WTC11 (cell line): ENCODE measurements around the gene DIAPH1. TPM values are rescaled to one million over a fixed set of nuclear protein-coding genes. Genes with fewer than 3 reads are reported as not detected.

ENCODE experiments used
- ATAC-seq: fragments of 200-7000 bp; cut with Tn5 transposase; 2 replicates; pipeline ENCODE4 v1.10.0; 2021; ENCODE audit warnings: mild to moderate bottlenecking, moderate library complexity
- CTCF ChIA-PET: fragments of 300-600 bp; sonication (Branson Sonifier 250); formaldehyde crosslinking; loops from one replicate; lab custom pipeline; 2021; ENCODE audit warnings: antibody characterized with exemption; lab: Charles Lee
- POLR2A ChIA-PET: fragments of 350-600 bp; sonication (Branson Sonifier 250); formaldehyde crosslinking; loops from one replicate; lab custom pipeline; 2021; ENCODE audit warnings: antibody characterized with exemption; lab: Charles Lee
- DNase-seq: peaks from one replicate; pipeline ENCODE4 v3.0.0; 2021; ENCODE audit warnings: low spot score
- H3K27ac Mint-ChIP-seq: 2 replicates; pipeline ENCODE4 v1.8.0; 2021; ENCODE audit warnings: mixed read lengths
- H3K27me3 Mint-ChIP-seq: 2 replicates; pipeline ENCODE4 v1.8.0; 2021; ENCODE audit warnings: low read depth, mild to moderate bottlenecking, moderate library complexity, mixed read lengths
- H3K36me3 Mint-ChIP-seq: 2 replicates; pipeline ENCODE4 v1.8.0; 2021; ENCODE audit warnings: mixed read lengths
- H3K4me1 Mint-ChIP-seq: 2 replicates; pipeline ENCODE4 v1.8.0; 2022; ENCODE audit warnings: mixed read lengths
- H3K4me3 Mint-ChIP-seq: 2 replicates; pipeline ENCODE4 v1.8.0; 2021; ENCODE audit warnings: mild to moderate bottlenecking, moderate library complexity, mixed read lengths
- H3K9me3 Mint-ChIP-seq: 2 replicates; pipeline ENCODE4 v1.8.0; 2021; ENCODE audit warnings: mixed read lengths
- CBFB ChIP-seq: sonication (generic); formaldehyde crosslinking; IDR thresholded peaks from 2 replicates; pipeline ENCODE4 v1.8.1; 2022; ENCODE audit warnings: mild to moderate bottlenecking, low read depth, missing genetic modification reagents
- EMX1 ChIP-seq: fragments of 250-450 bp; sonication (Bioruptor Pico); IDR thresholded peaks from 2 replicates; pipeline ENCODE4 v1.8.0; 2021; ENCODE audit warnings: mild to moderate bottlenecking
- ETV6 ChIP-seq: sonication (generic); formaldehyde crosslinking; IDR thresholded peaks from 2 replicates; pipeline ENCODE4 v1.8.1; 2022; ENCODE audit warnings: mild to moderate bottlenecking, missing genetic modification reagents
- GABPB1 ChIP-seq: sonication (generic); formaldehyde crosslinking; IDR thresholded peaks from 2 replicates; pipeline ENCODE4 v1.8.1; 2023; ENCODE audit warnings: mild to moderate bottlenecking, missing genetic modification reagents
- GRHL2 ChIP-seq: fragments of 250-450 bp; sonication (Bioruptor Pico); IDR thresholded peaks from 2 replicates; pipeline ENCODE4 v1.8.0; 2022; ENCODE audit warnings: mild to moderate bottlenecking, moderate library complexity; ENCODE audit not compliant: insufficient replicate concordance, severe bottlenecking
- GTF2I ChIP-seq: fragments of 250-450 bp; sonication (Bioruptor Pico); conservative IDR thresholded peaks from 2 replicates; pipeline ENCODE4 v1.4.0; 2021; ENCODE audit warnings: mild to moderate bottlenecking
- JUN ChIP-seq: sonication (generic); formaldehyde crosslinking; IDR thresholded peaks from 2 replicates; pipeline ENCODE4 v1.8.0; 2023; ENCODE audit warnings: mild to moderate bottlenecking, missing genetic modification reagents
- NR2C2 ChIP-seq: sonication (generic); formaldehyde crosslinking; IDR thresholded peaks from 2 replicates; pipeline ENCODE4 v1.8.0; 2022; ENCODE audit warnings: mild to moderate bottlenecking, missing genetic modification reagents
- NR3C1 ChIP-seq: sonication (generic); formaldehyde crosslinking; conservative IDR thresholded peaks from 2 replicates; pipeline ENCODE4 v1.8.1; 2023; ENCODE audit warnings: low read depth, mild to moderate bottlenecking, missing genetic modification reagents
- SMAD4 ChIP-seq: sonication (generic); formaldehyde crosslinking; IDR thresholded peaks from 2 replicates; pipeline ENCODE4 v1.8.0; 2022; ENCODE audit warnings: mild to moderate bottlenecking, missing genetic modification reagents
- SOX15 ChIP-seq: fragments of 250-450 bp; sonication (Bioruptor Pico); IDR thresholded peaks from 2 replicates; pipeline ENCODE4 v1.9.0; 2021; ENCODE audit warnings: mild to moderate bottlenecking
- TCF7 ChIP-seq: sonication (generic); formaldehyde crosslinking; IDR thresholded peaks from 2 replicates; pipeline ENCODE4 v1.8.0; 2022; ENCODE audit warnings: mild to moderate bottlenecking, low read depth, missing genetic modification reagents, moderate library complexity
- ZNF219 ChIP-seq: sonication (generic); formaldehyde crosslinking; IDR thresholded peaks from 2 replicates; pipeline ENCODE4 v1.8.0; 2023; ENCODE audit warnings: missing genetic modification reagents, mild to moderate bottlenecking, borderline replicate concordance
- ZNF263 ChIP-seq: sonication (generic); formaldehyde crosslinking; IDR thresholded peaks from 2 replicates; pipeline ENCODE4 v1.8.1; 2022; ENCODE audit warnings: low read depth, mild to moderate bottlenecking, moderate library complexity, missing genetic modification reagents
- ZNF317 ChIP-seq: sonication (generic); formaldehyde crosslinking; IDR thresholded peaks from 2 replicates; pipeline ENCODE4 v1.8.1; 2023; ENCODE audit warnings: low read depth, mild to moderate bottlenecking, moderate library complexity, missing genetic modification reagents, borderline replicate concordance
- ZNF416 ChIP-seq: fragments of 250-450 bp; sonication (Bioruptor Pico); IDR thresholded peaks from 2 replicates; pipeline ENCODE4 v1.9.0; 2021; ENCODE audit warnings: mild to moderate bottlenecking, inconsistent platforms
- ZNF423 ChIP-seq: fragments of 250-450 bp; sonication (Bioruptor Pico); IDR thresholded peaks from 2 replicates; pipeline ENCODE4 v2.1.2; 2022; ENCODE audit warnings: mild to moderate bottlenecking, moderate library complexity
- ZNF671 ChIP-seq: fragments of 250-450 bp; sonication (Bioruptor Pico); IDR thresholded peaks from 2 replicates; pipeline ENCODE4 v1.8.0; 2021; ENCODE audit warnings: mild to moderate bottlenecking
- total RNA-seq: library from RNA; stranded (reverse); gene quantifications from 3 replicates; pipeline ENCODE4 v1.2.3, GENCODE V29; 2021
- TF ChIP-seq, protein P1 (sequence below): sonication (generic); formaldehyde crosslinking; IDR thresholded peaks from 2 replicates; pipeline ENCODE4 v1.8.0; 2023; ENCODE audit warnings: mild to moderate bottlenecking, missing genetic modification reagents
- TF ChIP-seq, protein P2 (sequence below): sonication (generic); formaldehyde crosslinking; IDR thresholded peaks from 2 replicates; pipeline ENCODE4 v1.8.1; 2023; ENCODE audit warnings: mild to moderate bottlenecking, missing genetic modification reagents, moderate library complexity
- TF ChIP-seq, protein P3 (sequence below): sonication (generic); formaldehyde crosslinking; IDR thresholded peaks from 2 replicates; pipeline ENCODE4 v1.8.1; 2022; ENCODE audit warnings: low read depth, missing genetic modification reagents, borderline replicate concordance
- TF ChIP-seq, protein P4 (sequence below): sonication (generic); formaldehyde crosslinking; conservative IDR thresholded peaks from 2 replicates; pipeline ENCODE4 v1.8.1; 2022; ENCODE audit warnings: mild to moderate bottlenecking, missing genetic modification reagents
- TF ChIP-seq, protein P5 (sequence below): fragments of 250-450 bp; sonication (Bioruptor Pico); IDR thresholded peaks from 2 replicates; pipeline ENCODE4 v1.9.0; 2021; ENCODE audit warnings: mild to moderate bottlenecking, borderline replicate concordance
- TF ChIP-seq, protein P6 (sequence below): sonication (generic); formaldehyde crosslinking; IDR thresholded peaks from 2 replicates; pipeline ENCODE4 v1.8.0; 2022; ENCODE audit warnings: mild to moderate bottlenecking, missing genetic modification reagents

Gene DIAPH1
- total RNA-seq, 1 experiment from 2014 or later: 109 TPM

DNA sequence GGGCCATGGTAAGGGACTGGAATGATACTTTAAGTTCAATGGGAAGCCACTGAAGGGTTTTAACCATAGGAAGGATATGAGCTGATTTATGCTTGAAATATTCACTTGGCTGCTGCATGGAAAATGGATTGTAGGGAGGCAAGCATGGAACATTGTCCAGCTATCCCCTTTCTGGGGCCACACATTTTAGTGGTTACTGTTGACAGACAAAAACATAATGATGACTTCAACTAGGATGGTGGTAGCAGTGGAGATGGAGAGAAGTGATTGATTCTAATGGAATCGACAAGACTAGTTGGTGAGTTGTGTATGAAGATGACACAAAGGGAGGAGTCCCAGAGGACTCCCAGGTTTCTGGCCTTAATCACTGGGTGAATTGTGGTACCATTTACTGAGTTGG lies 38.6 kb upstream of the DIAPH1 start:
- Mint-ChIP-seq H3K4me1 (peaks cover 3% of the 10 kb centered on the region), H3K9me3 (no peaks in the 10 kb centered on the region), H3K27me3 (no peaks in the 10 kb centered on the region), H3K4me3 (no peak overlapping the region), H3K27ac (no peak overlapping the region), H3K36me3 (peaks cover 68% of the 10 kb centered on the region)
- no peak for ATAC-seq
- no peak for TF ChIP-seq SMAD4 (CRISPR knock-in tag)
- TF ChIP-seq ETV6 (CRISPR knock-in tag): no peak
- TF ChIP-seq, protein P1, sequence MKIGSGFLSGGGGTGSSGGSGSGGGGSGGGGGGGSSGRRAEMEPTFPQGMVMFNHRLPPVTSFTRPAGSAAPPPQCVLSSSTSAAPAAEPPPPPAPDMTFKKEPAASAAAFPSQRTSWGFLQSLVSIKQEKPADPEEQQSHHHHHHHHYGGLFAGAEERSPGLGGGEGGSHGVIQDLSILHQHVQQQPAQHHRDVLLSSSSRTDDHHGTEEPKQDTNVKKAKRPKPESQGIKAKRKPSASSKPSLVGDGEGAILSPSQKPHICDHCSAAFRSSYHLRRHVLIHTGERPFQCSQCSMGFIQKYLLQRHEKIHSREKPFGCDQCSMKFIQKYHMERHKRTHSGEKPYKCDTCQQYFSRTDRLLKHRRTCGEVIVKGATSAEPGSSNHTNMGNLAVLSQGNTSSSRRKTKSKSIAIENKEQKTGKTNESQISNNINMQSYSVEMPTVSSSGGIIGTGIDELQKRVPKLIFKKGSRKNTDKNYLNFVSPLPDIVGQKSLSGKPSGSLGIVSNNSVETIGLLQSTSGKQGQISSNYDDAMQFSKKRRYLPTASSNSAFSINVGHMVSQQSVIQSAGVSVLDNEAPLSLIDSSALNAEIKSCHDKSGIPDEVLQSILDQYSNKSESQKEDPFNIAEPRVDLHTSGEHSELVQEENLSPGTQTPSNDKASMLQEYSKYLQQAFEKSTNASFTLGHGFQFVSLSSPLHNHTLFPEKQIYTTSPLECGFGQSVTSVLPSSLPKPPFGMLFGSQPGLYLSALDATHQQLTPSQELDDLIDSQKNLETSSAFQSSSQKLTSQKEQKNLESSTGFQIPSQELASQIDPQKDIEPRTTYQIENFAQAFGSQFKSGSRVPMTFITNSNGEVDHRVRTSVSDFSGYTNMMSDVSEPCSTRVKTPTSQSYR: no peak
- TF ChIP-seq, protein P2, sequence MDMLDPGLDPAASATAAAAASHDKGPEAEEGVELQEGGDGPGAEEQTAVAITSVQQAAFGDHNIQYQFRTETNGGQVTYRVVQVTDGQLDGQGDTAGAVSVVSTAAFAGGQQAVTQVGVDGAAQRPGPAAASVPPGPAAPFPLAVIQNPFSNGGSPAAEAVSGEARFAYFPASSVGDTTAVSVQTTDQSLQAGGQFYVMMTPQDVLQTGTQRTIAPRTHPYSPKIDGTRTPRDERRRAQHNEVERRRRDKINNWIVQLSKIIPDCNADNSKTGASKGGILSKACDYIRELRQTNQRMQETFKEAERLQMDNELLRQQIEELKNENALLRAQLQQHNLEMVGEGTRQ: no peak
- TF ChIP-seq ZNF317 (CRISPR knock-in tag): no peak
- TF ChIP-seq EMX1 (CRISPR knock-in tag): no peak
- TF ChIP-seq ZNF219 (CRISPR knock-in tag): no peak
- TF ChIP-seq, protein P3, sequence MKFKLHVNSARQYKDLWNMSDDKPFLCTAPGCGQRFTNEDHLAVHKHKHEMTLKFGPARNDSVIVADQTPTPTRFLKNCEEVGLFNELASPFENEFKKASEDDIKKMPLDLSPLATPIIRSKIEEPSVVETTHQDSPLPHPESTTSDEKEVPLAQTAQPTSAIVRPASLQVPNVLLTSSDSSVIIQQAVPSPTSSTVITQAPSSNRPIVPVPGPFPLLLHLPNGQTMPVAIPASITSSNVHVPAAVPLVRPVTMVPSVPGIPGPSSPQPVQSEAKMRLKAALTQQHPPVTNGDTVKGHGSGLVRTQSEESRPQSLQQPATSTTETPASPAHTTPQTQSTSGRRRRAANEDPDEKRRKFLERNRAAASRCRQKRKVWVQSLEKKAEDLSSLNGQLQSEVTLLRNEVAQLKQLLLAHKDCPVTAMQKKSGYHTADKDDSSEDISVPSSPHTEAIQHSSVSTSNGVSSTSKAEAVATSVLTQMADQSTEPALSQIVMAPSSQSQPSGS (CRISPR knock-in tag): no peak
- TF ChIP-seq TCF7 (CRISPR knock-in tag): no peak
- TF ChIP-seq, protein P4, sequence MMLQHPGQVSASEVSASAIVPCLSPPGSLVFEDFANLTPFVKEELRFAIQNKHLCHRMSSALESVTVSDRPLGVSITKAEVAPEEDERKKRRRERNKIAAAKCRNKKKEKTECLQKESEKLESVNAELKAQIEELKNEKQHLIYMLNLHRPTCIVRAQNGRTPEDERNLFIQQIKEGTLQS (CRISPR knock-in tag): no peak
- no peak for TF ChIP-seq ZNF423 (CRISPR knock-in tag)
- no peak for TF ChIP-seq GABPB1 (CRISPR knock-in tag)
- TF ChIP-seq, protein P5, sequence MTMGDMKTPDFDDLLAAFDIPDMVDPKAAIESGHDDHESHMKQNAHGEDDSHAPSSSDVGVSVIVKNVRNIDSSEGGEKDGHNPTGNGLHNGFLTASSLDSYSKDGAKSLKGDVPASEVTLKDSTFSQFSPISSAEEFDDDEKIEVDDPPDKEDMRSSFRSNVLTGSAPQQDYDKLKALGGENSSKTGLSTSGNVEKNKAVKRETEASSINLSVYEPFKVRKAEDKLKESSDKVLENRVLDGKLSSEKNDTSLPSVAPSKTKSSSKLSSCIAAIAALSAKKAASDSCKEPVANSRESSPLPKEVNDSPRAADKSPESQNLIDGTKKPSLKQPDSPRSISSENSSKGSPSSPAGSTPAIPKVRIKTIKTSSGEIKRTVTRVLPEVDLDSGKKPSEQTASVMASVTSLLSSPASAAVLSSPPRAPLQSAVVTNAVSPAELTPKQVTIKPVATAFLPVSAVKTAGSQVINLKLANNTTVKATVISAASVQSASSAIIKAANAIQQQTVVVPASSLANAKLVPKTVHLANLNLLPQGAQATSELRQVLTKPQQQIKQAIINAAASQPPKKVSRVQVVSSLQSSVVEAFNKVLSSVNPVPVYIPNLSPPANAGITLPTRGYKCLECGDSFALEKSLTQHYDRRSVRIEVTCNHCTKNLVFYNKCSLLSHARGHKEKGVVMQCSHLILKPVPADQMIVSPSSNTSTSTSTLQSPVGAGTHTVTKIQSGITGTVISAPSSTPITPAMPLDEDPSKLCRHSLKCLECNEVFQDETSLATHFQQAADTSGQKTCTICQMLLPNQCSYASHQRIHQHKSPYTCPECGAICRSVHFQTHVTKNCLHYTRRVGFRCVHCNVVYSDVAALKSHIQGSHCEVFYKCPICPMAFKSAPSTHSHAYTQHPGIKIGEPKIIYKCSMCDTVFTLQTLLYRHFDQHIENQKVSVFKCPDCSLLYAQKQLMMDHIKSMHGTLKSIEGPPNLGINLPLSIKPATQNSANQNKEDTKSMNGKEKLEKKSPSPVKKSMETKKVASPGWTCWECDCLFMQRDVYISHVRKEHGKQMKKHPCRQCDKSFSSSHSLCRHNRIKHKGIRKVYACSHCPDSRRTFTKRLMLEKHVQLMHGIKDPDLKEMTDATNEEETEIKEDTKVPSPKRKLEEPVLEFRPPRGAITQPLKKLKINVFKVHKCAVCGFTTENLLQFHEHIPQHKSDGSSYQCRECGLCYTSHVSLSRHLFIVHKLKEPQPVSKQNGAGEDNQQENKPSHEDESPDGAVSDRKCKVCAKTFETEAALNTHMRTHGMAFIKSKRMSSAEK (CRISPR knock-in tag): no peak
- POLR2A ChIA-PET: no interaction called here
- no peak for DNase-seq
- CTCF ChIA-PET: no interaction called here

DNA sequence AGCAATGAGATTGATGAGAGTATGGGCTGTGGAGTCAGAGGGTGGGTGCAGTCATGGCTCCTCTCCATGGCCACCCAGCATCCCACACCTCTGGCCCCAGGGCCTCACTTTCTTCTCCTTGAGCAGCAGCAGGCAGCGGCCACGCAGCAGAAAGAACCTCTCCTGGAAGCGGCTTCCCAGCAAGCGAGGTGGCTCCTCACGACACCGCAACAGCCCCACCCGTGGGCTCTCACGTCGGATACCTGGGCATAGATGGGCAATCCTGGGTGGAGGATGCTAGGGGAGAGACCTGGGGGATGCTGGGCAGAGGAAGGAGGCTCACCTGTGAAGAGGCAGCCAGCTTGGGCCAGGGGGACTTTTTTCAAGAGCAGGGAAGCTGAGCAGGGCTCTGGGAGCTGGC lies 37.6 kb upstream of the DIAPH1 start:
- ChIA-PET CTCF (no interaction called here), POLR2A (no interaction called here)
- Mint-ChIP-seq H3K4me1 (peaks cover 8% of the 10 kb centered on the region), H3K36me3 (peaks cover 60% of the 10 kb centered on the region), H3K27me3 (no peaks in the 10 kb centered on the region), H3K27ac (no peak overlapping the region), H3K4me3 (no peak overlapping the region), H3K9me3 (no peaks in the 10 kb centered on the region)
- no peak for DNase-seq
- TF ChIP-seq GRHL2 (CRISPR knock-in tag): no peak
- TF ChIP-seq JUN (CRISPR knock-in tag): no peak
- TF ChIP-seq ZNF671 (CRISPR knock-in tag): no peak
- TF ChIP-seq CBFB (CRISPR knock-in tag): no peak
- TF ChIP-seq GTF2I: no peak
- TF ChIP-seq, protein P6, sequence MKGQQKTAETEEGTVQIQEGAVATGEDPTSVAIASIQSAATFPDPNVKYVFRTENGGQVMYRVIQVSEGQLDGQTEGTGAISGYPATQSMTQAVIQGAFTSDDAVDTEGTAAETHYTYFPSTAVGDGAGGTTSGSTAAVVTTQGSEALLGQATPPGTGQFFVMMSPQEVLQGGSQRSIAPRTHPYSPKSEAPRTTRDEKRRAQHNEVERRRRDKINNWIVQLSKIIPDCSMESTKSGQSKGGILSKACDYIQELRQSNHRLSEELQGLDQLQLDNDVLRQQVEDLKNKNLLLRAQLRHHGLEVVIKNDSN: no peak
- no peak for TF ChIP-seq EMX1 (CRISPR knock-in tag)
- TF ChIP-seq NR2C2: no peak
- TF ChIP-seq SOX15 (CRISPR knock-in tag): no peak
- no peak for TF ChIP-seq NR3C1
- no peak for TF ChIP-seq ZNF263
- no peak for TF ChIP-seq ZNF416
- TF ChIP-seq ZNF423 (CRISPR knock-in tag): no peak
- ATAC-seq: no peak
